Activated CD4-positive, alpha-beta T cell treated with anti-CD3 and anti-CD28 coated beads, Interleukin-10, Interleukin-2, amounts not matched to agents 100 ng/mL and 50 ng/mL, durations not matched to agents 16 hours and 8 hours (primary cell): ENCODE results near the gene NELFB.

Source experiments
- DNase-seq: peaks from one replicate; pipeline ENCODE4 v3.0.0-alpha.2; 2020

The NELFB gene

GRCh38 chr9:137303893-137304382 lies 48.8 kb downstream of the NELFB start:
- DNase-seq, result no peak

GRCh38 chr9:137304383-137305059 lies 49.4 kb downstream of the NELFB start:
- DNase-seq, result no peak

- peak; percentile 72 for DNase-seq
Observed at GRCh38 chr9:137305060-137305797, 50.1 kb downstream of the NELFB start.

GRCh38 chr9:137305798-137306065 lies 50.6 kb downstream of the NELFB start:
- DNase-seq, result no peak

- no peak for DNase-seq
Observed at GRCh38 chr9:137306066-137306849, 51.1 kb downstream of the NELFB start.

- DNase-seq, result no peak
Observed at GRCh38 chr9:137306850-137307254, 51.7 kb downstream of the NELFB start.

GRCh38 chr9:137307255-137308056 lies 52.3 kb downstream of the NELFB start:
- no peak for DNase-seq

- DNase-seq, result no peak
Observed at GRCh38 chr9:137308057-137308619, 53.0 kb downstream of the NELFB start.

- DNase-seq, result no peak
Observed at GRCh38 chr9:137309368-137310188, 54.5 kb downstream of the NELFB start.

GRCh38 chr9:137310189-137311052 lies 55.3 kb downstream of the NELFB start:
- DNase-seq, result no peak

- no peak for DNase-seq
Observed at GRCh38 chr9:137311171-137311985, 56.3 kb downstream of the NELFB start.

GRCh38 chr9:137311986-137312851 lies 57.1 kb downstream of the NELFB start:
- no peak for DNase-seq

- no peak for DNase-seq
Observed at GRCh38 chr9:137312852-137313325, 57.8 kb downstream of the NELFB start.

GRCh38 chr9:137313326-137313936 lies 58.3 kb downstream of the NELFB start:
- DNase-seq, result no peak

- no peak for DNase-seq
Observed at GRCh38 chr9:137313956-137314560, 58.9 kb downstream of the NELFB start.

- DNase-seq, result no peak
Observed at GRCh38 chr9:137314561-137315560, 59.7 kb downstream of the NELFB start.
